Activated naive CD4-positive, alpha-beta T cell treated with anti-CD3 and anti-CD28 coated beads, Interleukin-2, amount 50 U/mL, for 72 hours (primary cell): Measurements from ENCODE around the gene DCST2. TPM values are rescaled to one million over a fixed set of nuclear protein-coding genes. Genes with fewer than 3 reads are reported as not detected.

Experiments
- ATAC-seq, 2 donors: fragments of 150-1000 bp; cut with Tn5 transposase; 2 replicates each; pipeline ENCODE4 v1.10.0; 2021; ENCODE audit warnings: mild to moderate bottlenecking in 2 of 2, moderate library complexity in 2 of 2
- DNase-seq, 2 donors: peaks; one replicate each; pipeline ENCODE4 v3.0.0; 2021 to 2022; ENCODE audit warnings: low spot score in 2 of 2
- H3K27ac Mint-ChIP-seq, 2 donors: one replicate each; pipeline ENCODE4 v1.8.0; 2022; ENCODE audit warnings: mild to moderate bottlenecking in 2 of 2, mixed read lengths in 2 of 2
- H3K36me3 Mint-ChIP-seq, 2 donors: one replicate each; pipeline ENCODE4 v1.8.0; 2022; ENCODE audit warnings: mixed read lengths in 2 of 2
- H3K9me3 Mint-ChIP-seq, 2 donors: one replicate each; pipeline ENCODE4 v1.8.0; 2022; ENCODE audit warnings: mixed read lengths in 2 of 2
- total RNA-seq, 2 donors: library from RNA; stranded (reverse); gene quantifications; one replicate each; pipeline ENCODE4 v1.2.3, GENCODE V29; 2022

Gene DCST2
- total RNA-seq, 2 donors from 2014 or later, result 1.5 to 1.8 TPM

GRCh38 chr1:154971341-154971998 is 62.1 kb downstream of the DCST2 start:
- DNase-seq (no peak), ATAC-seq (no peak)
- Mint-ChIP-seq H3K27ac (peak overlapping the region in 1 of 2 donors; percentile 31), H3K9me3 (no peaks in the 10 kb centered on the region), H3K36me3 (peaks cover 0 to 10% of the 10 kb centered on the region in 2 donors)

DNA sequence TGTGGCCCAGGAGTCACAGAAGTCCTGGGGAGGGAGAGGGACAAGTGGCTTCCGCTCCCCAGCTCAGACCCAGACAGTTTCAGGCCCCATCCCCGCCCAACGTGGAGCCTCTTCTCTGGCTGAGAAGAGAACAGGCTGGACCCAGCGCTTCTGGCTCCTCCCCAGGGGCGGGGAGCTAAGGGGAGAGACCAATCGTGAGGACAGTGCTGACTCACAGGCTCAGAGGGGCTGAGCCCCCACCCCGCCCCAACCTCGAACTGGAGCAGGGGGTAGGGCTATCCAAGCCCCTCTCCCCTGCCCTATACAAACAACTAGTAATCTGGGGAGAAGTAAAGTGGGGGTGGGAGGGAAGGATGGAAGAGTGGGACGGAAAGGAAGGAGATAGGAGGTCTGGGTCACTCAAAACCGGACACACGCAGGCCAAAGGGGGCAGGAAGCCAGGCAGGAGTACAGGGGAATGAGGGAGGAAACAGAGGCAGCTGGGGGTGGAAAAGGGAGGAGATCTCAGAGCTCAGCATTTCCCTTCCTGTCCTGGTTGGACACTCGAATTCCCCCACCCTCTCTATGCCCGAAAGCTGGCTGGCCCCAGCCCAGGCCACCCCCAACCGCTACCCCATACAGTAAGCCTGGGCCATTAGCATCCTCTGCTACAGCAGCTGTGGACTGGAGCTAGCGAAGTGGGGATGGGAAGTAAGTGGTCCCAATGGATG is 62.8 kb downstream of the DCST2 start, which contains the start of gene SHC1:
SHC1 (minus strand) TSS at position 117 of the 710 bp plus-strand sequence. CDS start 221 bp downstream, outside the sequence.
- ATAC-seq (peak in 1 of 2 donors; percentile 13), DNase-seq (peak in 1 of 2 donors; percentile 63)
- H3K36me3 Mint-ChIP-seq, result peaks cover 0 to 10% of the 10 kb centered on the region in 2 donors
- peak within 1 kb of the TSS; percentile 69 to 97 for H3K27ac Mint-ChIP-seq
- no peaks in the 10 kb centered on the region for H3K9me3 Mint-ChIP-seq

GRCh38 chr1:154969860-154970452 is 63.6 kb downstream of the DCST2 start:
- ATAC-seq, result no peak
- Mint-ChIP-seq H3K36me3 (peaks cover 0 to 10% of the 10 kb centered on the region in 2 donors), H3K9me3 (no peaks in the 10 kb centered on the region), H3K27ac (peak overlapping the region; percentile 30 to 69)
- DNase-seq, result no peak

- Mint-ChIP-seq H3K27ac (peak overlapping the region; percentile 69 to 94), H3K9me3 (no peaks in the 10 kb centered on the region), H3K36me3 (peaks cover 0 to 10% of the 10 kb centered on the region in 2 donors)
- DNase-seq, result no peak
- no peak for ATAC-seq
These were observed 64.3 kb downstream of the DCST2 start for GRCh38 chr1:154969246-154969645.

- Mint-ChIP-seq H3K9me3 (no peaks in the 10 kb centered on the region), H3K27ac (peak overlapping the region; percentile 69 to 94), H3K36me3 (peaks cover 0 to 10% of the 10 kb centered on the region in 2 donors)
- ATAC-seq (no peak), DNase-seq (no peak)
These were observed 64.8 kb downstream of the DCST2 start for GRCh38 chr1:154968731-154969130.

Other genes starting within 250 kb of the DCST2 start
- gene KCNN3, start 163.5 kb downstream of the DCST2 start, total RNA-seq, result under 1 TPM; 0.04 to 0.32 TPM
- 10 to 100 TPM; 12.2 to 34.2 TPM for gene PMVK, start 97.1 kb downstream of the DCST2 start, total RNA-seq
- 10 to 100 TPM; 40.9 to 41.1 TPM for gene PBXIP1, start 77.7 kb downstream of the DCST2 start, total RNA-seq
- gene PYGO2, start 72.0 kb downstream of the DCST2 start, total RNA-seq, result 10 to 100 TPM; 27.7 to 55.3 TPM
- gene SHC1, start 63.0 kb downstream of the DCST2 start, total RNA-seq, result 10 to 100 TPM; 50.3 to 76.2 TPM
- 100 to 1,000 TPM; 202 to 308 TPM for gene CKS1B, start 59.1 kb downstream of the DCST2 start, total RNA-seq
- 10 to 100 TPM; 40.8 to 41.9 TPM for gene FLAD1, start 50.4 kb downstream of the DCST2 start, total RNA-seq
- gene LENEP, start 40.2 kb downstream of the DCST2 start, total RNA-seq, result under 1 TPM; 0.66 to 0.68 TPM
- 100 to 1,000 TPM in 1 of 2 donors, 10 to 100 TPM in 1; 97.4 to 184 TPM for gene ZBTB7B, start 31.0 kb downstream of the DCST2 start, total RNA-seq
- gene DCST1, start within 50 bp of the DCST2 start, total RNA-seq, result under 1 TPM in 1 of 2 donors, not detected in 1; 0.34 TPM
- 10 to 100 TPM; 49.9 to 52.8 TPM for gene ADAM15, start 17.5 kb upstream of the DCST2 start, total RNA-seq
- gene EFNA4, start 30.0 kb upstream of the DCST2 start, total RNA-seq, result 1 to 10 TPM; 5.7 to 9.5 TPM
- 10 to 100 TPM in 1 of 2 donors, 1 to 10 TPM in 1; 1.7 to 12.6 TPM for gene EFNA3, start 45.1 kb upstream of the DCST2 start, total RNA-seq
- 1 to 10 TPM in 1 of 2 donors, under 1 TPM in 1; 0.68 to 1.6 TPM for gene EFNA1, start 94.1 kb upstream of the DCST2 start, total RNA-seq
- gene SLC50A1, start 102.1 kb upstream of the DCST2 start, total RNA-seq, result 10 to 100 TPM; 47.4 to 49.4 TPM
- 10 to 100 TPM; 26.4 to 40.8 TPM for gene DPM3, start 106.8 kb upstream of the DCST2 start, total RNA-seq
- gene KRTCAP2, start 139.5 kb upstream of the DCST2 start, total RNA-seq, result 100 to 1,000 TPM; 106 to 162 TPM
- gene TRIM46, start 140.1 kb upstream of the DCST2 start, total RNA-seq, result 10 to 100 TPM in 1 of 2 donors, 1 to 10 TPM in 1; 6.8 to 15.2 TPM
- gene THBS3, start 174.1 kb upstream of the DCST2 start, total RNA-seq, result 10 to 100 TPM; 17.2 to 23.6 TPM
- gene MTX1, start 174.9 kb upstream of the DCST2 start, total RNA-seq, result 10 to 100 TPM; 46.6 to 57.2 TPM
- 10 to 100 TPM; 14.3 to 45.8 TPM for gene ENTREP3, start 221.7 kb upstream of the DCST2 start, total RNA-seq
- gene SCAMP3, start 228.6 kb upstream of the DCST2 start, total RNA-seq, result 100 to 1,000 TPM in 1 of 2 donors, 10 to 100 TPM in 1; 98.9 to 107 TPM
- 100 to 1,000 TPM in 1 of 2 donors, 10 to 100 TPM in 1; 90.7 to 106 TPM for gene CLK2, start 239.7 kb upstream of the DCST2 start, total RNA-seq
- 1 to 10 TPM; 3.9 to 4.8 TPM for gene HCN3, start 243.7 kb upstream of the DCST2 start, total RNA-seq